HG03108 (cell line): ENCODE measurements around the gene RNF213.
"Not testable (repeated sequence)": the region's sequence is repeated elsewhere in the genome, so short reads cannot be mapped to it uniquely, and the experiment has no call there.

Experiments used
- ATAC-seq: cut with Tn5 transposase; IDR thresholded peaks from one replicate; pipeline ENCODE4 v1.9.1; 2021; ENCODE audit warnings: moderate library complexity; ENCODE audit not compliant: unreplicated experiment

RNF213 gene

GRCh38 chr17:80408872-80409271 is 148.2 kb downstream of the RNF213 start:
- ATAC-seq = no peak

- no peak for ATAC-seq
These were observed 149.0 kb downstream of the RNF213 start for GRCh38 chr17:80409626-80410025.

- not testable (repeated sequence) for ATAC-seq
These were observed 149.9 kb downstream of the RNF213 start for GRCh38 chr17:80410441-80411087.

- no peak for ATAC-seq
These were observed 153.3 kb downstream of the RNF213 start for GRCh38 chr17:80413771-80414507.

GRCh38 chr17:80414508-80414802 is 153.8 kb downstream of the RNF213 start:
- ATAC-seq = no peak

GRCh38 chr17:80414803-80415625 is 154.4 kb downstream of the RNF213 start, which contains the start of gene ENDOV:
ENDOV (plus strand) TSS chr17:80415167; CDS start chr17:80415195, 28 bp downstream.
- ATAC-seq = peak; percentile 84

GRCh38 chr17:80415626-80416137 is 155.0 kb downstream of the RNF213 start:
- no peak for ATAC-seq

- no peak for ATAC-seq
These were observed 155.7 kb downstream of the RNF213 start for GRCh38 chr17:80416260-80416939.

GRCh38 chr17:80416940-80417293 is 156.3 kb downstream of the RNF213 start:
- ATAC-seq = no peak

- no peak for ATAC-seq
These were observed 157.9 kb downstream of the RNF213 start for GRCh38 chr17:80418589-80418988.

GRCh38 chr17:80419255-80419654 is 158.6 kb downstream of the RNF213 start:
- no peak for ATAC-seq

GRCh38 chr17:80421381-80422090 is 160.9 kb downstream of the RNF213 start:
- no peak for ATAC-seq

GRCh38 chr17:80422276-80422675 is 161.6 kb downstream of the RNF213 start:
- no peak for ATAC-seq

GRCh38 chr17:80422981-80423380 is 162.3 kb downstream of the RNF213 start:
- ATAC-seq = no peak

- ATAC-seq = no peak
These were observed 163.0 kb downstream of the RNF213 start for GRCh38 chr17:80423536-80424225.

- ATAC-seq = no peak
These were observed 163.6 kb downstream of the RNF213 start for GRCh38 chr17:80424261-80424660.

GRCh38 chr17:80424878-80425765 is 164.5 kb downstream of the RNF213 start:
- ATAC-seq = no peak

GRCh38 chr17:80425835-80426426 is 165.3 kb downstream of the RNF213 start:
- no peak for ATAC-seq
